ENCODE results near the gene MICALL2.

MICALL2 gene

GRCh38 chr7:1458683-1459511 is at the start of gene MICALL2:
TSS of gene MICALL2 (minus strand) at chr7:1459470. CDS start at chr7:1459326, 144 bp downstream.
- DNase-seq = peak; percentile 48

GRCh38 chr7:1508277-1508758 is 49.0 kb upstream of the MICALL2 start:
- no peak for DNase-seq

DNA sequence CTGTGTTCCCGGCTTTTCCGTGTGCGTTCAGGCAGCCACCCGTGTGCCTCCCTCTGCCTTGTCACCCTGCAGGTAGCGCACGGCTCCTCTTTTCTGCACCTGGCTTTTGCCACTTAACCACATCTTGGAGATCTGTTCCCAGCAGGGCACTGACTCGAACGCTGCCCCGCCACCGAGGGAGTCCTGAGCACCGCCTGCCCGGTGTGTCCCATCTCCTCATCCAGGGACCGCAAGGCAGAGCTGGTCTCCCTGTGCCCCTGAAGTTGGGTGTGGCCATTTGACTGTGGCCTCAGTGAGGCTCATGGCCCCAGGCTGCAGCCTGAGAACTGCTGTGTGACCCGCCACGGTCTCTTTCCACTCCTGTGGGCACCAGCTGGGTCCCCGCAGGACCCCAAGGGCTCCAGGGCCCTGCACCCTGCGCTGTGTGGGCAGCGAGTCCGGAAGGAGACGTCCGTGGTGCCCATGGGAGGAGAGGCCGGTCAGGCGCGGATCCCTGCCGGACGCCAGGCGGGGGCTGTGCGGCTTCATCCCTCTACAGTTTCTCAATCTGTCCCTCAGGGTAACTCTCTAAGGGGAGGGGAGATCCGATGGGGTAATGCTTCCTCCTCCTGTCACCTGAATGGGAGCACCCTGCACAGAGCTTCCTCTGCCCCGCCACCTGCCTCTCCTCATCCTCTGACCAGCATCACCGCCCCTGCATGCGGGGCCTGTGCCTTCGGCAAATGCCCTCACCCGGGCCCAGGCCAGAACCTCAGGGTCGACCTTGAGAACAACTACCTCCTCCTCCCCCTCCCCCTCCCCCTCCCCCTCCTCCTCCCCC is 46.7 kb upstream of the MICALL2 start:
- peak; percentile 20 for DNase-seq

DNA sequence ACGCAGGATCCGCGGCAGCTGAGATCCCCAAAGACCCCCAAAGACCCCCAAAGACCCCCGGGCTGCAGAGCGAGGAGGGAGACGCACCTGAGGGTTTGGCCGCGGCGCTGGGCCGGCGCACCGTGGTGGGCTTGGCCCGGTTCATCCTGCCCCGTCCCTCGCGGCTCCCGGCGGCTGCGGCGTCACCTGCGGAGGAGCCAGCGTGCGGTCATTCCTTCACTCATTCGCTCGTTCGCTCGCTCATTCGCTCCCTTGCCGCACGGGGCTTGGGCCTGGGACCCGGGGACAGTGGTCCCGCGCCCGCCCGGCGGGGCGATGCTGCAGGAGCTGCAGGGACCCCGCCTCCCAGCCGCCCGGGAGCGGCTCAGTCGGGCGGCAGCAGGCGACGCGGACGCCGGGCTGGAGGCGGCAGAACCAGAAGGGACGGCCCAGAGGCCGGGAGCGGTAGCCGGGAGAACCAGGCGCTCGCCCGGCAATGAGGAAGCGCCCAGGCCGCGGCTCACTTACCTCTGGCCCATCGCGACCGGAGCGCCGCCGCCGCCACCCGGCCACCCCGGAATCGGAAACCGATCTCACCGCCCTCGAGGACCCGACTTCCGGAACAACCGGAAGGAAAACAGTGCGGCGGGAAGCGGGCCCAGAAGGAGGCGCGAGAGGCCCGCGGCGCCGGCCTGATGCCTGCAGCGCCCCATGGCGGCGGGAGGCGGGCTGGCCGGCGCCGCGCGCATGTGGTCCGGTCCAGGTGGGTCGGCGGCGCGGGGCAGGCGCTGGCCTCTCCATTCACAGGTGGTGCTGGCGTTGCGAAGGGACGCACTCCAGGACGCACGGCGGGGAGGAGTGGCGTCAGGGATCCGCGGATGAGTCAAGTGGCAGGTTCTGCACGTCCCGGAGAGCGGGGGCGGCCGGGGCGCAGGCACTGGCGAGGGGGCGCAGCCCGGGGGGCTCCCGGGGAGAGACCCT is 44.8 kb upstream of the MICALL2 start, which contains the start of gene INTS1:
Gene INTS1 (minus strand): TSS at position 574 of the 960 bp plus-strand sequence. CDS start 429 bp downstream, at position 145.
- peak; percentile 91 for DNase-seq

- DNase-seq = no peak
Measured at GRCh38 chr7:1503390-1503789, 44.1 kb upstream of the MICALL2 start.

DNA sequence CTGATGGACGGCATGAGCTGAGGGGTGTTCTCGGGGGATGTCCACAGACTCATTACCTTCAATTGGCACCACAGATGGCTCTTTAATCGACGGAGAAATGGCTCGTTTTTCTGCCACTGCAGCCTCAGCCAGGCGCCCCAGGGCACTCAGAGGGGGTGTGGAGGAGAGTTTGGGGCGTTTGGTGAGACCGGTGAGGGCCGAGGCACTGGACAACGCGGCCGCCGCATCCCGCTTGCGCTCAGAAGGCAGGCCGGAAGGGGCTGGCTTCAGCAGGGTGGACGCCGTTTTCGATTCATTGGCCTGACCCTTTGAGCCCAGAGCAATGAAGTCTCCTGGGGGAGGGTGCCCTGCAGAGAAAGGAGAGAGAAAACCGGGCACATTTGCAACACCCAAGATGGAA is 43.6 kb upstream of the MICALL2 start:
- no peak for DNase-seq

- DNase-seq = no peak
Measured at GRCh38 chr7:1501487-1502270, 42.4 kb upstream of the MICALL2 start.

GRCh38 chr7:1500064-1500807 is 41.0 kb upstream of the MICALL2 start:
- no peak for DNase-seq

DNA sequence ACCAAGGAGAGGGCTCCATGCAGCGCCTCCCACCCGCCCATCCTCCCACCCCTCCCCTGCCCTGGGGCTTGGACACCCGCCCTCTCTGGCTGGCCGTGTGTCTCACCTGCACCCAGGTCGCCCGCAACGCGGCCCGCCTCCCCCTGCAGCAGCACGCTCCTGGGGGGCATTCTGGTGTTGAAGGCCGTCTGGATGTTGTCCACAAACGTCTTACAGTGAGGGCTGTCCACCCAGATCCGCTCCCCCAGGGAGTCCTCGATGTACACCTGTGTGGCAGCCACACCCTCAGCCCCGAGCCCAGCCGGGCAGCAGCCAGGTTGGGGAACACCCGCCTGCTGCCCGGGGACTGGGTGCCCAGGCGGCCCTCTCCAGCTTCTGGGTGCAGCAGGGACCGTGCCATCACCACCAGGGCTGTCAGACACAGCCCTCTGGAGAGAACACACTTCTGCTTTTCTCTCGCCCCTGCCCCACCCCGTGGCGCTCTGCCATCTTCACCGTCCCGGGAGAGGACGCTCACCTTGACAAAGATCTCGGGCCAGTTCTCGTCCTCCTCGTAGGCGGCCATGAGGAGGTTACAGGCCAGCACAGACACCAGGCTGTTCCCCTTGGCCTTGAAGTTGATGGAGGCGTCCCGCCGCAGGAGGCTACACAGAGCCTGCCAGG is 40.2 kb upstream of the MICALL2 start:
- DNase-seq = no peak

GRCh38 chr7:1498370-1499305 is 39.4 kb upstream of the MICALL2 start:
- no peak for DNase-seq

DNA sequence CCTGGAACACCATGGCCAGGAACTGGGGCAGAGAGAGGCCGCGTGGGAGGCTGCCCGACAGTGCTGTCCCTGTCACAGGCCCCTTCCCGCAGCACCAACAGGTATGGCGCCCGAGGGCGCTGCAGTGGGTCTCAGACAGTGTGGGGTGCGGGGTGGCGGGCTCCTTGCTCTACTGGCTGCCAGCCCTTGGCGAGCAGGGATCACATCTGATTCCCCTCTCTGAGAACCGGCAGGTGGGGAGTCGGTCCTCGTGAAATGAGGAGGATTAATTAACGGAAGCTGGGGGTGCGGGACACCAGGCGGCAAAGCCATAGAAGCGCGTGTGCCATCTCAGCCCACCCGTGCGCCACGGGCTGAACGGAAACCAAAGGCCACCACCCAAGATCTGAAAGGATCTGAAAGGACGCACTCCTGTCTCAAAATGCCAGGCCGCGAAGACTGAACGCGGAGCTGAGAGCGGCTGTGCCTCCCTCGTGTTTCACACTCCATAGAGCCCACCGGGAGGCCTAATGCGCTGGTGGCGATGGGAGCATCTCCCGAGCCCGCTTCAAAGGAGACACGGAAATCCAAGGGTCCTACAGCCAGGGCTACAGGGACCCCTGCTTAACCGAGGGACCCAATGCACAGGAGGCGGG is 38.1 kb upstream of the MICALL2 start:
- DNase-seq = no peak

DNA sequence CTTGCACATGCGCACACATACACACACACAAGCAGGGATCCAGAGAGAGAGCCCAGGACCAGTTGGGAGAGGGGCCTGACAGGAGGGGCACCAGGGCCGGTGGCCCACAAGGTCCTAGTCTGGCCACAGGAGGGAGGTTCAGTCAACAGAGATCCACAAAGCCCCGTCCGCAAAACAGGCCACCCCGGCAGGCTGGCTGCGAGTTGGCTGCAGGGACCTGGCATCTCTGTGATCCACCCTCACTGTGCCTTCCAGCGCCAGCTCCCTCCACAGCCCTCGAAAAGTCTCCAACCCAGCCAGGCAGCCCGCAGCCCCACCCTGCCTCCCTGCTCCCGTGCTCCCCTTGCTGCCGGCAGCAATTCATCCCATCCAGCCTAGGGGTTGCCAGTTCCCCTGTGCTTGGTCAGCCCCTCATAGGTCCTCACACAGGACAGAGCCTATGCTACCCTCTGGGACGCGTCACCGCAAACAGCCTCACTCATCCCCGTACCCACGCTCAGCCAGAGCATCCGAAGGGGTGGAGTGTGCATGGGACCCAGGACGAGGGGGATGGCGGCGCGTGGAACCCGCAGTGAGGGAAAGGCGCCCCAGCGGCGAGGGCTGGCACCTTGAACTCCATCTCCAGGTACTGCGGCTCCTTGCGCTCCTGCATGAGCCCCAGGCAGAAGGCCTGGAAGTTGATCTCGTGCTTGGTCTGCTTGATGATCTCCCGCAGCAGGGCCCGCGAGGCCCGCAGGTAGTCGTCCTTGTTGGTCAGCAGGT is 37.4 kb upstream of the MICALL2 start:
- no peak for DNase-seq

GRCh38 chr7:1495564-1496242 is 36.4 kb upstream of the MICALL2 start:
- DNase-seq = no peak

GRCh38 chr7:1494866-1495563 is 35.7 kb upstream of the MICALL2 start:
- DNase-seq = no peak

GRCh38 chr7:1494447-1494846 is 35.2 kb upstream of the MICALL2 start:
- DNase-seq = no peak

DNA sequence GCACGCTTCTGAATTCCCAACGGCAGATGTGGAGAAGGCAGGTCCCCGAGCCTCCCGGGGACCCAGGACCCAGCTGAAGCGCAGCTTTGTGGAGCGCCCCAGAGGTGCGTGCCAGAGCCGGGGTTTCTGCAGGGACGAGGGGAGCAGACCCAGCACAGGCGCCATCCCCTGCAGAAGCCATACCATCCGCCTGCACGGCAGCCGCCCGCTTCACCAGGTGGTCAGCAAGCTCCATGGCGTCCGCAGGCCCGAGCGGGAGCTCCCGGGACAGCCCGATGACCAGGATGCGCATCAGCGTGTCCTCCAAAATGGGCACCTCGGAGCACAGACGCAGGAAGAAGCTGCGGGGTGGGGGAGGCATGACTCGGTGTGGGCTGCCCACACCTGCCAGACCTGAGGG is 34.3 kb upstream of the MICALL2 start:
- DNase-seq = no peak

- no peak for DNase-seq
Measured at GRCh38 chr7:1493129-1493528, 33.9 kb upstream of the MICALL2 start.

Data from CD4-positive, alpha-beta T cell treated with Interleukin-6 for 4 hours (primary cell).